Measurements from ENCODE around the gene PLA2G4E. TPM values are rescaled to one million over a fixed set of nuclear protein-coding genes. Genes with fewer than 3 reads are reported as not detected.

Gene PLA2G4E
- total RNA-seq, 1 experiment from 2014 or later, result not detected

DNA sequence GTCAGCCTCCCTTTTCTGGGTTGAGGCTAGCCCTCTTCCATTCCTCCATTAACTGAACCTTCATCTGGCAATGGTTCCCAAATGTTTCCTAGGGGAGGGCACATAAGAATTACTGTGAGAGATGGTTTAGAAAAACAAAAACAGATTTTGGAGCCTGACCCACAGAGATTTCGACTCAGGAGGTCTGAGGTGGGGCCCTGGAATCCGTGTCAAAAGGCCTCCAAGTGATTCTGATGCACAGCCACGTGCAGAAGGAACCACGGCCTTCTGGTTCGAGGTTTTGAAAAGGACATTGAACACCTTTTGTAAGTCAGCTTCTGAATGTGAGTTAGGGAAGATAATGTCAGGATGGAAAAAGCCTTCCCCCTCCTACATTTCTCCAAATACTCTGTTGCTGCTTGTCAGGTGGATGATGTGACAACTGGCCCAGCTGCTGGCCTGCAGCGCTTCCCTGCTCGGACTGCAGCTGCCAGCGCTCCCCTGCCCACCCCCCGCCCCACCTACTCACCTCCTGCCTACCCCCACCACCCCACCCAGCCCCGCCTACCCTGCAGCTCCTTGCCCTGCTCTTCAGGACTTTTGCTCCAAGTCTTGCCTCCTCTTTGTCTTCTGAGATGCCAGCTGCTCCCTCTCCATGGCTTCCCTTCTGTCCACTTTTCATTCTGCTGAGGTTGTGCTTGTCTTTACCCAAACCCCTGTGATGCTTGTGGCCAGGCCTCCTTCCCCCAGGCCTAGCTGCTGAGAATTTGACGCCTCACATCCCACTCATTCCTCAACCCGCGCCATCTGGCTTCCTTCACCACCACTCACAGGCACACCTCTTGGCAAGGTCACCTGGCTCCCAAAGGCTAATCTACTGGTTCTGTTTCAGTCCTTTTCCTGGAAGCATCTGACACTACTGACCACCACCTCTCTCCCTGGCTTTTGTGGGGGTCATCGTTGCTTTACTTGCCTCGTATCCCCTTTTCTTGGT is 55.1 kb downstream of the PLA2G4E start:
- no peaks in the 10 kb centered on the region for H3K36me3 ChIP-seq (ENCODE audit: control insufficient read depth, insufficient read depth, low read length)
- in situ Hi-C loops (cut with HindIII; ENCODE audit: low pct_unique_long_range_greater_than_20kb, low sequenced_read_pairs), result no loop called here
- POLR2A ChIA-PET, result no interaction called here
- CTCF ChIA-PET, result no interaction called here
- no peak overlapping the region for H3K4me3 ChIP-seq (ENCODE audit: low read depth in 2 of 2, low read length in 2 of 2)
- ATAC-seq, result no peak
- DNase-seq (ENCODE audit: low read depth, low spot score), result no peak
- BruUV-seq (replicated peaks), result no TSS peak
- no peaks in the 10 kb centered on the region for H3K27me3 ChIP-seq (ENCODE audit: control insufficient read depth, insufficient read depth, low read length)
- TF ChIP-seq TCF7L2 (IDR thresholded peaks at IDR 0.05; ENCODE audit: low read depth, low read length) (no peak), POLR2AphosphoS5 (IDR thresholded peaks at IDR 0.05; ENCODE audit: low read depth, low read length) (no peak), SIN3A (IDR thresholded peaks at IDR 0.05; ENCODE audit: borderline replicate concordance, insufficient read depth, low read depth, low read length) (no peak)
- TF ChIP-seq, protein P1, sequence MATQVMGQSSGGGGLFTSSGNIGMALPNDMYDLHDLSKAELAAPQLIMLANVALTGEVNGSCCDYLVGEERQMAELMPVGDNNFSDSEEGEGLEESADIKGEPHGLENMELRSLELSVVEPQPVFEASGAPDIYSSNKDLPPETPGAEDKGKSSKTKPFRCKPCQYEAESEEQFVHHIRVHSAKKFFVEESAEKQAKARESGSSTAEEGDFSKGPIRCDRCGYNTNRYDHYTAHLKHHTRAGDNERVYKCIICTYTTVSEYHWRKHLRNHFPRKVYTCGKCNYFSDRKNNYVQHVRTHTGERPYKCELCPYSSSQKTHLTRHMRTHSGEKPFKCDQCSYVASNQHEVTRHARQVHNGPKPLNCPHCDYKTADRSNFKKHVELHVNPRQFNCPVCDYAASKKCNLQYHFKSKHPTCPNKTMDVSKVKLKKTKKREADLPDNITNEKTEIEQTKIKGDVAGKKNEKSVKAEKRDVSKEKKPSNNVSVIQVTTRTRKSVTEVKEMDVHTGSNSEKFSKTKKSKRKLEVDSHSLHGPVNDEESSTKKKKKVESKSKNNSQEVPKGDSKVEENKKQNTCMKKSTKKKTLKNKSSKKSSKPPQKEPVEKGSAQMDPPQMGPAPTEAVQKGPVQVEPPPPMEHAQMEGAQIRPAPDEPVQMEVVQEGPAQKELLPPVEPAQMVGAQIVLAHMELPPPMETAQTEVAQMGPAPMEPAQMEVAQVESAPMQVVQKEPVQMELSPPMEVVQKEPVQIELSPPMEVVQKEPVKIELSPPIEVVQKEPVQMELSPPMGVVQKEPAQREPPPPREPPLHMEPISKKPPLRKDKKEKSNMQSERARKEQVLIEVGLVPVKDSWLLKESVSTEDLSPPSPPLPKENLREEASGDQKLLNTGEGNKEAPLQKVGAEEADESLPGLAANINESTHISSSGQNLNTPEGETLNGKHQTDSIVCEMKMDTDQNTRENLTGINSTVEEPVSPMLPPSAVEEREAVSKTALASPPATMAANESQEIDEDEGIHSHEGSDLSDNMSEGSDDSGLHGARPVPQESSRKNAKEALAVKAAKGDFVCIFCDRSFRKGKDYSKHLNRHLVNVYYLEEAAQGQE (IDR thresholded peaks at IDR 0.05; ENCODE audit: insufficient read depth in 1 of 2, low read depth in 2 of 2, low read length in 1 of 2), result no peak
- TF ChIP-seq, protein P2, sequence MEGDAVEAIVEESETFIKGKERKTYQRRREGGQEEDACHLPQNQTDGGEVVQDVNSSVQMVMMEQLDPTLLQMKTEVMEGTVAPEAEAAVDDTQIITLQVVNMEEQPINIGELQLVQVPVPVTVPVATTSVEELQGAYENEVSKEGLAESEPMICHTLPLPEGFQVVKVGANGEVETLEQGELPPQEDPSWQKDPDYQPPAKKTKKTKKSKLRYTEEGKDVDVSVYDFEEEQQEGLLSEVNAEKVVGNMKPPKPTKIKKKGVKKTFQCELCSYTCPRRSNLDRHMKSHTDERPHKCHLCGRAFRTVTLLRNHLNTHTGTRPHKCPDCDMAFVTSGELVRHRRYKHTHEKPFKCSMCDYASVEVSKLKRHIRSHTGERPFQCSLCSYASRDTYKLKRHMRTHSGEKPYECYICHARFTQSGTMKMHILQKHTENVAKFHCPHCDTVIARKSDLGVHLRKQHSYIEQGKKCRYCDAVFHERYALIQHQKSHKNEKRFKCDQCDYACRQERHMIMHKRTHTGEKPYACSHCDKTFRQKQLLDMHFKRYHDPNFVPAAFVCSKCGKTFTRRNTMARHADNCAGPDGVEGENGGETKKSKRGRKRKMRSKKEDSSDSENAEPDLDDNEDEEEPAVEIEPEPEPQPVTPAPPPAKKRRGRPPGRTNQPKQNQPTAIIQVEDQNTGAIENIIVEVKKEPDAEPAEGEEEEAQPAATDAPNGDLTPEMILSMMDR (IDR thresholded peaks at IDR 0.05), result no peak
- peaks cover 37% of the 10 kb centered on the region for H3K4me1 ChIP-seq (ENCODE audit: control insufficient read depth, insufficient read depth, low read length)
- no peak overlapping the region for H3K27ac ChIP-seq (ENCODE audit: low read length)
- intact Hi-C loops (cut with micrococcal nuclease; ENCODE audit: unreplicated experiment), result no loop called here
- H3K9me3 ChIP-seq (ENCODE audit: control insufficient read depth, insufficient read depth, low read depth, low read length), result no peaks in the 10 kb centered on the region

DNA sequence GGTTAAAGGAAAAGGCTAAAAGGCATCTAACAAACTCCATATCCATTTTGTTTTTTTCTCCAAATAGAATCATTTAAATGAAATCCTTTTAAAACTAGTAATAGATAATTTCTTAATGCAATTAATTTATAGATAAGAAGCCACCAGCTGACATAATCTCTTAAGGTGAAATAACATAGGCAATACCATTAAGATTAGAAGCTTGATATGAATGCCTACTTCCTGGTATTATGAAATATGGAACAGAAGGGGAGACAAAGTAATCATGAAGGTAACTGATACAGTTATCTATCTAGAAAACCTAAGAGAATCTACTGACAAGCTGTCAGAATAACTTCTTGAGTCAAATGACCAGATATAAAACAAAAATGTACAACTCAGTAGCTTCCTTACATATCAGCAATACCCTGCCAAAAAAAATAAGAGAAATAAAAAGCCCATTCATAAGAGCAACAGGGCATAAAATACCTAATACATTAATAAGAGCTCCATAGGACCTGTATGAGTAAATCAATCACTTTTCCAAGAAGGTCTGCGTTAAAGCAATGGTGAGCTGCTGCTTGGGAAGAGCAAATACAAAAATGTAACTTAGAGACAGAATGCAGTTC is 59.1 kb downstream of the PLA2G4E start:
- peak overlapping the region; percentile 65 for H3K27ac ChIP-seq (ENCODE audit: low read length)

More for the DNA sequence above, 59.1 kb downstream of the PLA2G4E start:
- Histone ChIP-seq H3K9me3 (ENCODE audit: control insufficient read depth, insufficient read depth, low read depth, low read length) (no peaks in the 10 kb centered on the region), H3K36me3 (ENCODE audit: control insufficient read depth, insufficient read depth, low read length) (0 out of 2 replicates have a peak, but pooled peaks cover 2% of the 10 kb centered on the region), H3K4me1 (ENCODE audit: control insufficient read depth, insufficient read depth, low read length) (peaks cover 36% of the 10 kb centered on the region), H3K4me3 (ENCODE audit: low read depth in 2 of 2, low read length in 2 of 2) (no peak overlapping the region), H3K27me3 (ENCODE audit: control insufficient read depth, insufficient read depth, low read length) (no peaks in the 10 kb centered on the region)
- BruUV-seq (replicated peaks), result no TSS peak
- no peak for TF ChIP-seq SIN3A (IDR thresholded peaks at IDR 0.05; ENCODE audit: borderline replicate concordance, insufficient read depth, low read depth, low read length)
- no peak for TF ChIP-seq TCF7L2 (IDR thresholded peaks at IDR 0.05; ENCODE audit: low read depth, low read length)
- TF ChIP-seq, protein P2 (IDR thresholded peaks at IDR 0.05), result no peak
- no peak for TF ChIP-seq POLR2AphosphoS5 (IDR thresholded peaks at IDR 0.05; ENCODE audit: low read depth, low read length)
- TF ChIP-seq, protein P1 (IDR thresholded peaks at IDR 0.05; ENCODE audit: insufficient read depth in 1 of 2, low read depth in 2 of 2, low read length in 1 of 2), result no peak
- POLR2A ChIA-PET, result interaction anchor here (0.6 kb wide), 1 partner anchor 21 kb away, joined by 3 read pairs; no protein-coding TSS in a partner anchor
- DNase-seq (ENCODE audit: low read depth, low spot score) (no peak), ATAC-seq (no peak)
- intact Hi-C loops (cut with micrococcal nuclease; ENCODE audit: unreplicated experiment), result no loop called here
- CTCF ChIA-PET, result no interaction called here
- in situ Hi-C loops (cut with HindIII; ENCODE audit: low pct_unique_long_range_greater_than_20kb, low sequenced_read_pairs), result no loop called here
